Psoas muscle (tissue), 8 donors: ENCODE data around the gene AGPAT3. TPM values are rescaled to one million over a fixed set of nuclear protein-coding genes. Genes with fewer than 3 reads are reported as not detected.

ENCODE experiments used
- ATAC-seq, 4 donors: fragments of 200-7000 bp; cut with Tn5 transposase; one replicate each; pipeline ENCODE4 v1.9.1; 2020; ENCODE audit warnings: moderate library complexity in 3 of 4, mild to moderate bottlenecking in 2 of 4
- DNase-seq, 2 donors: peaks; one replicate each; pipeline ENCODE4 v3.0.0-alpha.2; 2020
- H3K27ac ChIP-seq: fragments of 200-600 bp; one replicate; pipeline ENCODE4 v1.8.0; 2022
- H3K27me3 ChIP-seq, 3 donors: fragments of 200-600 bp in 1 of 3; one replicate each; pipeline versions ENCODE4 v1.6.1 to v1.8.0; 2013 to 2022; ENCODE audit warnings: low read length in 2 of 3, mild to moderate bottlenecking in 2 of 3, moderate library complexity in 1 of 3; ENCODE audit not compliant: insufficient read depth in 3 of 3
- H3K36me3 ChIP-seq, 2 donors: fragments of 200-600 bp in 1 of 2; one replicate each; pipeline versions ENCODE4 v1.6.1 to v1.8.0; 2013 to 2022; ENCODE audit warnings: low read depth in 1 of 2, mild to moderate bottlenecking in 1 of 2, moderate library complexity in 1 of 2; ENCODE audit not compliant: insufficient read depth in 1 of 2
- H3K4me1 ChIP-seq: fragments of 200-600 bp; one replicate; pipeline ENCODE4 v1.8.0; 2022
- H3K4me3 ChIP-seq: fragments of 200-600 bp; one replicate; pipeline ENCODE4 v1.8.0; 2022; ENCODE audit warnings: mild to moderate bottlenecking
- H3K9me3 ChIP-seq: fragments of 200-600 bp; one replicate; pipeline ENCODE4 v1.8.0; 2022
- CTCF ChIP-seq: fragments of 200-600 bp; IDR thresholded peaks from one replicate; pipeline ENCODE4 v1.8.0; 2022; ENCODE audit warnings: antibody characterized with exemption
- WGBS, 3 donors: extraction: QIAGEN DNeasy Blood & Tissue Kit; methylation state at CpG; one replicate each; pipeline versions ENCODE4 v1.1.6 to v1.1.7; 2013; 5-methylcytosine and 5-hydroxymethylcytosine counted together
- intact Hi-C, 2 donors: fragments of 100-400 bp; cut with DNase I; formaldehyde crosslinking; loops; one replicate each; pipeline versions ENCODE4 v1.11.0 to v1.14.2; 2022
- polyA plus RNA-seq, 3 donors: library from polyadenylated mRNA; stranded (reverse); fragments of 200-250 nt; gene quantifications; one replicate each; pipeline ENCODE4 v1.2.3, GENCODE V29; 2013
- total RNA-seq, 4 donors: library from RNA; stranded (reverse); fragmentation: NEBNext Ultra II Directional in 2 of 4; extraction: Animal tissue kit (Norgen Biotek cat#: 25700) in 2 of 4; gene quantifications; one replicate each; pipeline versions ENCODE4 v1.2.1 to v1.2.4, GENCODE V29; 2021 to 2023
- donor health status: healthy with polysubstance abuse.
- donor health status: DM: no; HTN: no; CAD: no; lungs with moderate emphysema.
- donor health status: Bipolar disorder and iron deficiency.
- donor health status: healthy.
- donor health status: DM: yes; HTN: yes; CAD: no.
- donor health status: DM: no; HTN: no; CAD: no.
- donor health status: DM: no; HTN: no; CAD: no.
- donor health status: DM: yes; HTN: yes; CAD: no.

The AGPAT3 gene
- total and polyA plus RNA-seq, 7 donors = 28.4 to 117 (median 50.7) TPM

GRCh38 chr21:43865540-43866259 lies 677 bp downstream of the AGPAT3 start:
- TF ChIP-seq CTCF = no peak
- peak overlapping the region; percentile 90 for H3K4me3 ChIP-seq
- WGBS, 3 donors = 1% methylated on average over 39 to 59 of the region's 59 CpGs
- no peaks in the 10 kb centered on the region for H3K9me3 ChIP-seq
- ATAC-seq = peak; percentile 53 to 66 (median 58)
- peak overlapping the region; percentile 90 for H3K27ac ChIP-seq
- H3K4me1 ChIP-seq = peaks cover 46% of the 10 kb centered on the region
- no peaks in the 10 kb centered on the region for H3K36me3 ChIP-seq
- peak; percentile 65 to 77 for DNase-seq
- intact Hi-C loops = loop anchor here (5.0 to 10.0 kb wide), 3 partner anchors 37 to 51 kb away; no protein-coding TSS in a partner anchor
- no peaks in the 10 kb centered on the region for H3K27me3 ChIP-seq

GRCh38 chr21:43866260-43866629 lies 1.2 kb downstream of the AGPAT3 start:
- DNase-seq (peak; percentile 56 to 72), ATAC-seq (peak; percentile 49 to 75 (median 66))
- WGBS, 3 donors = 1 to 3% (median 1%) methylated on average over 16 of the region's 16 CpGs
- no peak for TF ChIP-seq CTCF
- Histone ChIP-seq H3K36me3 (no peaks in the 10 kb centered on the region), H3K4me1 (peaks cover 43% of the 10 kb centered on the region), H3K27me3 (no peaks in the 10 kb centered on the region), H3K9me3 (no peaks in the 10 kb centered on the region), H3K4me3 (peak overlapping the region; percentile 90), H3K27ac (peak overlapping the region; percentile 90)
- intact Hi-C loops = loop anchor here (5.0 to 10.0 kb wide), 3 partner anchors 36 to 51 kb away; no protein-coding TSS in a partner anchor

GRCh38 chr21:43866659-43867331 lies 1.8 kb downstream of the AGPAT3 start:
- DNase-seq (no peak), ATAC-seq (peak in 3 of 4 donors; percentile 13 to 29 (median 18))
- TF ChIP-seq CTCF = no peak
- WGBS, 3 donors = 42 to 72% (median 44%) methylated on average over 24 of the region's 24 CpGs
- Histone ChIP-seq H3K27ac (peak overlapping the region; percentile 90), H3K36me3 (no peaks in the 10 kb centered on the region), H3K4me1 (peaks cover 40% of the 10 kb centered on the region), H3K9me3 (no peaks in the 10 kb centered on the region), H3K4me3 (peak overlapping the region; percentile 90), H3K27me3 (no peaks in the 10 kb centered on the region)
- intact Hi-C loops = loop anchor here (5.0 to 10.0 kb wide), 3 partner anchors 36 to 52 kb away; no protein-coding TSS in a partner anchor

- 60 to 76% (median 62%) methylated on average over 6 of the region's 6 CpGs for WGBS, 3 donors
- Histone ChIP-seq H3K4me1 (peaks cover 40% of the 10 kb centered on the region), H3K27ac (peak overlapping the region; percentile 90), H3K9me3 (no peaks in the 10 kb centered on the region), H3K4me3 (peak overlapping the region; percentile 90), H3K27me3 (no peaks in the 10 kb centered on the region), H3K36me3 (no peaks in the 10 kb centered on the region)
- DNase-seq (no peak), ATAC-seq (no peak)
- no peak for TF ChIP-seq CTCF
- intact Hi-C loops = loop anchor here (5.0 to 10.0 kb wide), 3 partner anchors 35 to 53 kb away; no protein-coding TSS in a partner anchor
Measured at GRCh38 chr21:43867332-43867703, 2.3 kb downstream of the AGPAT3 start.
